ENCODE measurements around the gene BSPRY.

DNA sequence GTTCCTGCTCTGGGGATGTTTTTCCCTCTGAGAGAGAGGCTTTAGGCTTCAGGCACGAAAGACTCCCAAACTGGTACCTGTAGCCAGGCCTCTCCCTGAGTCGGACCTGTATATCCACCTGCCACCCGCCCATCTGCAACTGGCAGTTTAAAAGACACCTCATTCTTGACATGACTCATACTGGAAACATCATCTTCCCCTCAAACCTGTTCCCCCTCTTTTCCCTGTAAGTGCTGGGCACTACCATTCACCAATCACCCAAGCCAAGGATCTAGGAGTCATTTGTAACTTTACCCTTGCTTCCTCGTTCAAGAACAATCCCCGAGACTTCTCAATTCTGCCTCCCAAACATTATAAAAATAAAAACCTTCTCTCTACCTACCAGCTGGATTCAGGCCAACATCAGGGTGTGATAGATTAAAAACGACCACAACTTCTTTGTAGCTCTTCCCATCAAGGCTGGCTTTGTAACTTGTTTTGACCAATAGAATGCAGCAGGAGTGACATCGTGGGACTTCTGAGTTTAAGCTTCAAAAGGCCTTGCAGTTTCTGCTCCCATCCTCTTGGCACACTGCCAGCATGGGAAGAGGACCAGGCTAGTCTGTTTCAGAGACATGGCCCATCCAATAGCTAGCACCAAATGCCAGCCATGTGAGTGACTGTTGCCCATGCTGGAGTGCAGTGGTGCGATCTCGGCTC is 7.5 kb upstream of the BSPRY start:
- TF ChIP-seq, protein P1, sequence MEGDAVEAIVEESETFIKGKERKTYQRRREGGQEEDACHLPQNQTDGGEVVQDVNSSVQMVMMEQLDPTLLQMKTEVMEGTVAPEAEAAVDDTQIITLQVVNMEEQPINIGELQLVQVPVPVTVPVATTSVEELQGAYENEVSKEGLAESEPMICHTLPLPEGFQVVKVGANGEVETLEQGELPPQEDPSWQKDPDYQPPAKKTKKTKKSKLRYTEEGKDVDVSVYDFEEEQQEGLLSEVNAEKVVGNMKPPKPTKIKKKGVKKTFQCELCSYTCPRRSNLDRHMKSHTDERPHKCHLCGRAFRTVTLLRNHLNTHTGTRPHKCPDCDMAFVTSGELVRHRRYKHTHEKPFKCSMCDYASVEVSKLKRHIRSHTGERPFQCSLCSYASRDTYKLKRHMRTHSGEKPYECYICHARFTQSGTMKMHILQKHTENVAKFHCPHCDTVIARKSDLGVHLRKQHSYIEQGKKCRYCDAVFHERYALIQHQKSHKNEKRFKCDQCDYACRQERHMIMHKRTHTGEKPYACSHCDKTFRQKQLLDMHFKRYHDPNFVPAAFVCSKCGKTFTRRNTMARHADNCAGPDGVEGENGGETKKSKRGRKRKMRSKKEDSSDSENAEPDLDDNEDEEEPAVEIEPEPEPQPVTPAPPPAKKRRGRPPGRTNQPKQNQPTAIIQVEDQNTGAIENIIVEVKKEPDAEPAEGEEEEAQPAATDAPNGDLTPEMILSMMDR (IDR thresholded peaks at IDR 0.05; ENCODE audit: poor library complexity): no peak
- TF ChIP-seq EZH2phosphoT487 (IDR thresholded peaks at IDR 0.05; ENCODE audit: low read depth, severe bottlenecking, unreplicated experiment) (no peak), EZH2 (IDR thresholded peaks at IDR 0.05; ENCODE audit: borderline replicate concordance) (no peak)
